Neutrophil (primary cell): ENCODE results near the gene SH2D1B.

ENCODE experiments used
- H3K27ac ChIP-seq: fragments of 200-600 bp; sonication (generic); 2 replicates; pipeline ENCODE4 v1.5.1; 2016; ENCODE audit warnings: mild to moderate bottlenecking, moderate library complexity
- H3K27me3 ChIP-seq: fragments of 200-600 bp; sonication (generic); 2 replicates; pipeline ENCODE4 v1.6.0; 2016; ENCODE audit warnings: mild to moderate bottlenecking
- H3K36me3 ChIP-seq: fragments of 200-600 bp; sonication (generic); 2 replicates; pipeline ENCODE4 v1.5.1; 2017
- H3K4me1 ChIP-seq, 2 experiments: fragments of 200-600 bp in 1 of 2; sonication (generic) in 1 of 2; 1 replicate in 1 of 2; 2 replicates in 1 of 2; pipeline versions ENCODE4 v1.5.1 to v1.6.1; 2013 to 2016; ENCODE audit warnings: low read depth in 1 of 2, low read length in 1 of 2, mild to moderate bottlenecking in 1 of 2, moderate library complexity in 1 of 2; ENCODE audit not compliant: control insufficient read depth in 1 of 2, insufficient read depth in 1 of 2
- H3K4me3 ChIP-seq, 2 experiments: fragments of 200-600 bp in 1 of 2; sonication (generic) in 1 of 2; 1 replicate in 1 of 2; 2 replicates in 1 of 2; pipeline ENCODE4 v1.5.1; 2013 to 2016; ENCODE audit warnings: low read depth in 1 of 2, low read length in 1 of 2, mild to moderate bottlenecking in 1 of 2, moderate library complexity in 1 of 2
- H3K9me3 ChIP-seq: fragments of 200-600 bp; sonication (generic); 2 replicates; pipeline ENCODE4 v1.5.1; 2016
- TF ChIP-seq, protein P1 (sequence below): fragments of 200-600 bp; sonication (generic); IDR thresholded peaks from 2 replicates; pipeline ENCODE4 v1.5.1; 2016; ENCODE audit warnings: antibody characterized with exemption

Gene SH2D1B

DNA sequence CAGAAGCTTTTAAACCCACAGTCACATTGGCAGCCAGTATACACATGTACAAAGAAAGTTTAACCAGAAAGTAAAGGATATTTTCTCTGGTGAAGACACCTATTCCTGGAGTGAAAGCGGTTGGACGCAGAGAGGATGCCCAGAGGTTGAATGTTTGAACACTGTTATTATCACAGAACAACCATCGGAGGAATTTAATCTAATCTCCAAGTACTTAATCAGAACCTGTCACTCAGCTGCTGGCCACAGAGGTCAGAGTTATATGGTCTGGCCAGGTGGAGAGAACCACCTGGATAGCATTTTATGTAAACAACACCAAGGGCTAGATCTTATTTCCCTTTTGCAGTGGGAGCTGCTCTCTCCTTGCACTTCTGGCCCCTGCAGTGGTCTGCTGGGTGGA is 64.7 kb downstream of the SH2D1B start:
- H3K27me3 ChIP-seq = no peaks in the 10 kb centered on the region
- H3K4me3 ChIP-seq = no peak overlapping the region
- H3K9me3 ChIP-seq = no peaks in the 10 kb centered on the region
- H3K4me1 ChIP-seq = peaks cover 14 to 24% of the 10 kb centered on the region in 2 experiments
- H3K36me3 ChIP-seq = no peaks in the 10 kb centered on the region
- TF ChIP-seq, protein P1, sequence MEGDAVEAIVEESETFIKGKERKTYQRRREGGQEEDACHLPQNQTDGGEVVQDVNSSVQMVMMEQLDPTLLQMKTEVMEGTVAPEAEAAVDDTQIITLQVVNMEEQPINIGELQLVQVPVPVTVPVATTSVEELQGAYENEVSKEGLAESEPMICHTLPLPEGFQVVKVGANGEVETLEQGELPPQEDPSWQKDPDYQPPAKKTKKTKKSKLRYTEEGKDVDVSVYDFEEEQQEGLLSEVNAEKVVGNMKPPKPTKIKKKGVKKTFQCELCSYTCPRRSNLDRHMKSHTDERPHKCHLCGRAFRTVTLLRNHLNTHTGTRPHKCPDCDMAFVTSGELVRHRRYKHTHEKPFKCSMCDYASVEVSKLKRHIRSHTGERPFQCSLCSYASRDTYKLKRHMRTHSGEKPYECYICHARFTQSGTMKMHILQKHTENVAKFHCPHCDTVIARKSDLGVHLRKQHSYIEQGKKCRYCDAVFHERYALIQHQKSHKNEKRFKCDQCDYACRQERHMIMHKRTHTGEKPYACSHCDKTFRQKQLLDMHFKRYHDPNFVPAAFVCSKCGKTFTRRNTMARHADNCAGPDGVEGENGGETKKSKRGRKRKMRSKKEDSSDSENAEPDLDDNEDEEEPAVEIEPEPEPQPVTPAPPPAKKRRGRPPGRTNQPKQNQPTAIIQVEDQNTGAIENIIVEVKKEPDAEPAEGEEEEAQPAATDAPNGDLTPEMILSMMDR = no peak
- no peak overlapping the region for H3K27ac ChIP-seq
